ENCODE data around the gene RASSF3. TPM values are rescaled to one million over a fixed set of nuclear protein-coding genes. Genes with fewer than 3 reads are reported as not detected.

The RASSF3 gene
- total RNA-seq, 3 donors from 2014 or later, result 23.4 to 28.4 (median 24.6) TPM

GRCh38 chr12:64666054-64666914 lies 56.0 kb downstream of the RASSF3 start:
- Histone ChIP-seq H3K4me1 (peaks cover 0 to 26% of the 10 kb centered on the region in 2 donors), H3K27me3 (no peaks in the 10 kb centered on the region), H3K4me3 (no peak overlapping the region), H3K36me3 (no peaks in the 10 kb centered on the region), H3K27ac (peak overlapping the region in 1 of 2 donors; percentile 40), H3K9me3 (no peaks in the 10 kb centered on the region)
- DNase-seq (ENCODE audit: low spot score in 2 of 2), result no peak
- TF ChIP-seq POLR2AphosphoS5 (IDR thresholded peaks at IDR 0.05) (no peak), POLR2A (IDR thresholded peaks at IDR 0.05) (no peak), CTCF (IDR thresholded peaks at IDR 0.05) (no peak)
- intact Hi-C loops (cut with DNase I; ENCODE audit: low total_unique reads), result no loop called here

GRCh38 chr12:64667793-64668192 lies 57.5 kb downstream of the RASSF3 start:
- intact Hi-C loops (cut with DNase I; ENCODE audit: low total_unique reads), result no loop called here
- Histone ChIP-seq H3K27me3 (no peaks in the 10 kb centered on the region), H3K4me1 (peaks cover 0 to 27% of the 10 kb centered on the region in 2 donors), H3K36me3 (no peaks in the 10 kb centered on the region), H3K27ac (no peak overlapping the region), H3K9me3 (no peaks in the 10 kb centered on the region), H3K4me3 (no peak overlapping the region)
- no peak for DNase-seq (ENCODE audit: low spot score in 2 of 2)
- TF ChIP-seq POLR2A (IDR thresholded peaks at IDR 0.05), result no peak
- no peak for TF ChIP-seq POLR2AphosphoS5 (IDR thresholded peaks at IDR 0.05)
- TF ChIP-seq CTCF (IDR thresholded peaks at IDR 0.05), result no peak

GRCh38 chr12:64669270-64669842 lies 59.1 kb downstream of the RASSF3 start:
- TF ChIP-seq CTCF (IDR thresholded peaks at IDR 0.05) (no peak), POLR2A (IDR thresholded peaks at IDR 0.05) (no peak), POLR2AphosphoS5 (IDR thresholded peaks at IDR 0.05) (no peak)
- H3K4me1 ChIP-seq, result peaks cover 0 to 39% of the 10 kb centered on the region in 2 donors

GRCh38 chr12:64670019-64670418 lies 59.7 kb downstream of the RASSF3 start:
- Histone ChIP-seq H3K27ac (no peak overlapping the region), H3K9me3 (no peaks in the 10 kb centered on the region)
- intact Hi-C loops (cut with DNase I; ENCODE audit: low total_unique reads), result no loop called here

More at GRCh38 chr12:64669270-64669842, 59.1 kb downstream of the RASSF3 start:
- Histone ChIP-seq H3K4me3 (peak overlapping the region in 1 of 3 donors; percentile 23), H3K27me3 (no peaks in the 10 kb centered on the region), H3K9me3 (no peaks in the 10 kb centered on the region), H3K36me3 (no peaks in the 10 kb centered on the region), H3K27ac (peak overlapping the region; percentile 13 to 49)
- intact Hi-C loops (cut with DNase I; ENCODE audit: low total_unique reads), result no loop called here
- no peak for DNase-seq (ENCODE audit: low spot score in 2 of 2)

More at GRCh38 chr12:64670019-64670418, 59.7 kb downstream of the RASSF3 start:
- peaks cover 0 to 40% of the 10 kb centered on the region in 2 donors for H3K4me1 ChIP-seq
- no peak overlapping the region for H3K4me3 ChIP-seq
- no peaks in the 10 kb centered on the region for H3K36me3 ChIP-seq
- TF ChIP-seq POLR2A (IDR thresholded peaks at IDR 0.05) (no peak), POLR2AphosphoS5 (IDR thresholded peaks at IDR 0.05) (no peak), CTCF (IDR thresholded peaks at IDR 0.05) (no peak)
- H3K27me3 ChIP-seq, result no peaks in the 10 kb centered on the region
- DNase-seq (ENCODE audit: low spot score in 2 of 2), result no peak

All from breast epithelium (tissue), 4 donors.